Activated naive CD8-positive, alpha-beta T cell treated with anti-CD3 and anti-CD28 coated beads, Interleukin-2, amount 50 U/mL, for 16 hours (primary cell): ENCODE measurements around the gene INPP4B.

ENCODE experiments used
- DNase-seq: peaks from one replicate; pipeline ENCODE4 v3.0.0-alpha.2; 2020; ENCODE audit warnings: low read depth, low spot score

Gene INPP4B

GRCh38 chr4:142377342-142378091 lies 468.6 kb downstream of the INPP4B start:
- DNase-seq = no peak

GRCh38 chr4:142376204-142376603 lies 469.9 kb downstream of the INPP4B start:
- no peak for DNase-seq

GRCh38 chr4:142373610-142374009 lies 472.5 kb downstream of the INPP4B start:
- DNase-seq = no peak

- DNase-seq = no peak
These were observed 473.4 kb downstream of the INPP4B start for GRCh38 chr4:142372530-142373260.

GRCh38 chr4:142369141-142369540 lies 477.0 kb downstream of the INPP4B start:
- DNase-seq = no peak

GRCh38 chr4:142367418-142368180 lies 478.5 kb downstream of the INPP4B start:
- no peak for DNase-seq

GRCh38 chr4:142366769-142367181 lies 479.3 kb downstream of the INPP4B start:
- no peak for DNase-seq

GRCh38 chr4:142365391-142365790 lies 480.7 kb downstream of the INPP4B start:
- DNase-seq = no peak

GRCh38 chr4:142363686-142364085 lies 482.4 kb downstream of the INPP4B start:
- no peak for DNase-seq

- no peak for DNase-seq
These were observed 484.1 kb downstream of the INPP4B start for GRCh38 chr4:142361981-142362380.

- DNase-seq = no peak
These were observed 485.4 kb downstream of the INPP4B start for GRCh38 chr4:142360657-142361056.

- DNase-seq = no peak
These were observed 487.4 kb downstream of the INPP4B start for GRCh38 chr4:142358656-142359055.

- no peak for DNase-seq
These were observed 489.3 kb downstream of the INPP4B start for GRCh38 chr4:142356801-142357200.

- no peak for DNase-seq
These were observed 489.9 kb downstream of the INPP4B start for GRCh38 chr4:142356118-142356759.

- DNase-seq = no peak
These were observed 490.6 kb downstream of the INPP4B start for GRCh38 chr4:142355421-142355930.

- DNase-seq = no peak
These were observed 491.2 kb downstream of the INPP4B start for GRCh38 chr4:142354794-142355420.

- DNase-seq = no peak
These were observed 492.1 kb downstream of the INPP4B start for GRCh38 chr4:142354041-142354440.

GRCh38 chr4:142353149-142353738 lies 492.9 kb downstream of the INPP4B start:
- DNase-seq = no peak

- no peak for DNase-seq
These were observed 493.4 kb downstream of the INPP4B start for GRCh38 chr4:142352712-142353111.

- DNase-seq = no peak
These were observed 494.1 kb downstream of the INPP4B start for GRCh38 chr4:142351958-142352357.

- DNase-seq = no peak
These were observed 495.2 kb downstream of the INPP4B start for GRCh38 chr4:142350871-142351270.
